GM23338 (cell line): Measurements from ENCODE around the gene KCTD19. TPM values are rescaled to one million over a fixed set of nuclear protein-coding genes. Genes with fewer than 3 reads are reported as not detected.

ENCODE experiments used
- ATAC-seq: fragments of 200-7000 bp; cut with Tn5 transposase; 3 replicates; pipeline ENCODE4 v1.9.1; 2020
- DNase-seq: peaks from one replicate; pipeline ENCODE4 v3.0.0-alpha.2; 2015; ENCODE audit warnings: low spot score
- H2AFZ ChIP-seq: fragments of 200-600 bp; sonication (generic); 2 replicates; pipeline ENCODE4 v1.8.0; 2016; ENCODE audit warnings: antibody characterized with exemption, mild to moderate bottlenecking, moderate library complexity
- H3F3A ChIP-seq: fragments of 200-600 bp; sonication (generic); replicated peaks from 2 replicates; pipeline ENCODE4 v1.8.0; 2017; ENCODE audit warnings: antibody characterized with exemption, mixed run types, low read depth
- H3K27ac ChIP-seq: fragments of 200-600 bp; sonication (generic); 2 replicates; pipeline ENCODE4 v1.6.1; 2016; ENCODE audit warnings: low read depth
- H3K27me3 ChIP-seq: fragments of 200-600 bp; sonication (generic); 2 replicates; pipeline ENCODE4 v1.8.0; 2016; ENCODE audit warnings: mild to moderate bottlenecking, mixed run types, moderate library complexity; ENCODE audit not compliant: insufficient read depth
- H3K36me3 ChIP-seq: fragments of 200-600 bp; sonication (generic); 2 replicates; pipeline ENCODE4 v1.8.0; 2016; ENCODE audit warnings: mild to moderate bottlenecking; ENCODE audit not compliant: insufficient read depth
- H3K4me1 ChIP-seq: fragments of 200-600 bp; sonication (generic); 2 replicates; pipeline ENCODE4 v1.8.0; 2016; ENCODE audit warnings: mild to moderate bottlenecking, moderate library complexity; ENCODE audit not compliant: insufficient read depth
- H3K4me2 ChIP-seq: fragments of 200-600 bp; sonication (generic); 2 replicates; pipeline ENCODE4 v1.7.1; 2017; ENCODE audit warnings: mixed run types
- H3K4me3 ChIP-seq: fragments of 200-600 bp; sonication (generic); 2 replicates; pipeline ENCODE4 v1.6.1; 2016; ENCODE audit warnings: mixed run types
- H3K79me2 ChIP-seq: fragments of 200-600 bp; sonication (generic); replicated peaks from 2 replicates; pipeline ENCODE4 v1.8.0; 2017; ENCODE audit warnings: mild to moderate bottlenecking; ENCODE audit not compliant: insufficient read depth
- H3K9me2 ChIP-seq: fragments of 200-600 bp; sonication (generic); 2 replicates; pipeline ENCODE4 v1.8.0; 2017; ENCODE audit not compliant: insufficient read depth
- H4K20me1 ChIP-seq: fragments of 200-600 bp; sonication (generic); replicated peaks from 2 replicates; pipeline ENCODE4 v1.8.0; 2017; ENCODE audit warnings: mild to moderate bottlenecking; ENCODE audit not compliant: insufficient read depth
- H3K27ac Mint-ChIP-seq: 2 replicates; pipeline ENCODE4 v1.8.0; 2020; ENCODE audit warnings: inconsistent platforms, mild to moderate bottlenecking, moderate library complexity, mixed read lengths
- H3K27me3 Mint-ChIP-seq: 3 replicates; pipeline ENCODE4 v1.8.0; 2022; ENCODE audit warnings: low read depth, mild to moderate bottlenecking, moderate library complexity, mixed read lengths, inconsistent platforms; ENCODE audit not compliant: insufficient read depth, poor library complexity
- H3K36me3 Mint-ChIP-seq: 3 replicates; pipeline ENCODE4 v1.8.0; 2021; ENCODE audit warnings: low read depth, mild to moderate bottlenecking, inconsistent platforms, moderate library complexity, mixed read lengths
- H3K4me1 Mint-ChIP-seq: 3 replicates; pipeline ENCODE4 v1.8.0; 2020; ENCODE audit warnings: mild to moderate bottlenecking, inconsistent platforms, mixed read lengths
- H3K4me3 Mint-ChIP-seq: 3 replicates; pipeline ENCODE4 v1.8.0; 2021; ENCODE audit warnings: moderate library complexity, mild to moderate bottlenecking, inconsistent platforms, mixed read lengths
- H3K9me3 Mint-ChIP-seq: 3 replicates; pipeline ENCODE4 v1.8.0; 2020; ENCODE audit warnings: moderate library complexity, mild to moderate bottlenecking, inconsistent platforms, mixed read lengths
- CREB1 ChIP-seq: fragments of 250-450 bp; sonication (Bioruptor Pico); IDR thresholded peaks from 2 replicates; pipeline ENCODE4 v1.5.0; 2020; ENCODE audit warnings: low read depth, mild to moderate bottlenecking, moderate library complexity
- CTCF ChIP-seq, 2 experiments: fragments of 200-600 bp in 1 of 2; sonication (generic) in 1 of 2; conservative IDR thresholded peaks; 2 replicates each; pipeline versions ENCODE4 v1.5.1 to v1.6.1; 2016 to 2017; ENCODE audit warnings: antibody characterized with exemption in 2 of 2, low read depth in 2 of 2, mild to moderate bottlenecking in 2 of 2, moderate library complexity in 1 of 2
- ETS1 ChIP-seq: IDR thresholded peaks from 2 replicates; pipeline ENCODE4 v1.6.1; 2016; ENCODE audit warnings: antibody characterized with exemption
- EZH2 ChIP-seq: fragments of 200-600 bp; sonication (generic); IDR thresholded peaks from one replicate; pipeline ENCODE4 v1.8.0; 2017; ENCODE audit warnings: antibody characterized with exemption, mild to moderate bottlenecking, low read depth; ENCODE audit not compliant: unreplicated experiment
- JUNB ChIP-seq: IDR thresholded peaks from one replicate; pipeline ENCODE4 v1.6.1; 2016; ENCODE audit warnings: antibody characterized with exemption; ENCODE audit not compliant: unreplicated experiment
- POLR2AphosphoS5 ChIP-seq: IDR thresholded peaks from 2 replicates; pipeline ENCODE4 v1.6.1; 2016; ENCODE audit warnings: antibody characterized with exemption, low read depth
- REST ChIP-seq: IDR thresholded peaks from one replicate; pipeline ENCODE4 v1.6.1; 2018; ENCODE audit warnings: antibody characterized with exemption; ENCODE audit not compliant: unreplicated experiment
- ZNF114 ChIP-seq: fragments of 250-450 bp; sonication (Bioruptor Pico); IDR thresholded peaks from 2 replicates; pipeline ENCODE4 v1.5.0; 2020; ENCODE audit warnings: mild to moderate bottlenecking, moderate library complexity
- ZNF462 ChIP-seq: fragments of 250-450 bp; sonication (Bioruptor Pico); IDR thresholded peaks from 2 replicates; pipeline ENCODE4 v1.5.0; 2020; ENCODE audit warnings: mild to moderate bottlenecking, moderate library complexity
- polyA plus RNA-seq: library from polyadenylated mRNA; unstranded; fragments of >200 nt; fragmentation: Nextera tagmentation; extraction: Ambion mirVana; gene quantifications from 2 replicates; pipeline ENCODE4 v1.2.1, GENCODE V29; 2016
- total RNA-seq: library from RNA; depleted of rRNA; stranded (reverse); fragments of >200 nt; shearing (Covaris generic); gene quantifications from 2 replicates; pipeline ENCODE4 v1.2.3, GENCODE V29; 2014

Gene KCTD19
- total and polyA plus RNA-seq, 2 experiments from 2014 or later = 0.31 to 0.65 TPM

GRCh38 chr16:67252609-67253497 is 73.7 kb downstream of the KCTD19 start (continued):
- TF ChIP-seq ETS1 (no peak), POLR2AphosphoS5 (no peak), ZNF114 (CRISPR knock-in tag) (no peak), CREB1 (CRISPR knock-in tag) (no peak)

GRCh38 chr16:67250045-67250327 is 76.6 kb downstream of the KCTD19 start:
- H3K36me3 ChIP-seq = no peaks in the 10 kb centered on the region; the same call in 1 of the 2 replicates
- no peak overlapping the region for H2AFZ ChIP-seq
- no peaks in the 10 kb centered on the region for H3K9me3 Mint-ChIP-seq
- H3K27me3 ChIP-seq = peaks cover 34% of the 10 kb centered on the region
- no peak overlapping the region for H3K27ac Mint-ChIP-seq
- ATAC-seq = no peak
- H3K4me3 Mint-ChIP-seq = peak overlapping the region; percentile 81
- H3K4me3 ChIP-seq = peak overlapping the region; percentile 89; the same call in 1 of the 2 replicates
- H3K4me1 Mint-ChIP-seq = peaks cover 29% of the 10 kb centered on the region
- peak overlapping the region; percentile 94 for H3K4me2 ChIP-seq
- H3K36me3 Mint-ChIP-seq = peaks cover 3% of the 10 kb centered on the region; the same call in 2 of the 3 replicates
- no peaks in the 10 kb centered on the region; the same call in none of the 2 replicates for H4K20me1 ChIP-seq
- H3F3A ChIP-seq = peaks cover 18% of the 10 kb centered on the region
- H3K27me3 Mint-ChIP-seq = peaks cover 27% of the 10 kb centered on the region
- no peak for DNase-seq
- H3K79me2 ChIP-seq = peaks cover 7% of the 10 kb centered on the region
- no peak overlapping the region for H3K27ac ChIP-seq
- peaks cover 20% of the 10 kb centered on the region for H3K4me1 ChIP-seq
- no peaks in the 10 kb centered on the region for H3K9me2 ChIP-seq
- TF ChIP-seq ZNF462 (CRISPR knock-in tag) (no peak), CREB1 (CRISPR knock-in tag) (no peak), JUNB (no peak), POLR2AphosphoS5 (no peak), EZH2 (no peak), ETS1 (no peak), REST (no peak), CTCF (conservative IDR thresholded peaks at IDR 0.05; ENCODE audit: low read depth in 2 of 2) (no peak)
